Smooth muscle cell (in vitro differentiated cells): ENCODE measurements around the gene KPNA6. TPM values are rescaled to one million over a fixed set of nuclear protein-coding genes. Genes with fewer than 3 reads are reported as not detected.

ENCODE experiments used
- DNase-seq: peaks from one replicate; lab custom pipeline; 2025; ENCODE audit not compliant: unreplicated experiment; lab: John Stamatoyannopoulos, UW
- H2AFZ ChIP-seq: fragments of 200-600 bp; sonication (generic); 2 replicates; pipeline ENCODE4 v1.6.0; 2016; ENCODE audit warnings: antibody characterized with exemption, low read depth, mild to moderate bottlenecking
- H3F3A ChIP-seq: fragments of 200-600 bp; sonication (generic); 2 replicates; pipeline ENCODE4 v1.6.0; 2017; ENCODE audit warnings: antibody characterized with exemption, low read depth
- H3K27ac ChIP-seq: fragments of 200-600 bp; sonication (generic); 2 replicates; pipeline ENCODE4 v1.5.1; 2016; ENCODE audit warnings: low read depth, mild to moderate bottlenecking
- H3K27me3 ChIP-seq: fragments of 200-600 bp; sonication (generic); 2 replicates; pipeline ENCODE4 v1.6.1; 2016; ENCODE audit warnings: low read depth, mild to moderate bottlenecking
- H3K36me3 ChIP-seq: fragments of 200-600 bp; sonication (generic); 2 replicates; pipeline ENCODE4 v1.5.1; 2016; ENCODE audit warnings: low read depth
- H3K4me1 ChIP-seq: fragments of 200-600 bp; sonication (generic); 2 replicates; pipeline ENCODE4 v1.5.1; 2016; ENCODE audit warnings: low read depth
- H3K4me2 ChIP-seq: fragments of 200-600 bp; sonication (generic); 2 replicates; pipeline ENCODE4 v1.6.0; 2016; ENCODE audit warnings: mild to moderate bottlenecking
- H3K4me3 ChIP-seq: fragments of 200-600 bp; sonication (generic); 2 replicates; pipeline ENCODE4 v1.5.1; 2016; ENCODE audit warnings: mild to moderate bottlenecking
- H3K79me2 ChIP-seq: fragments of 200-600 bp; sonication (generic); 2 replicates; pipeline ENCODE4 v1.6.0; 2016; ENCODE audit warnings: low read depth, mild to moderate bottlenecking
- H3K9ac ChIP-seq: fragments of 200-600 bp; sonication (generic); 2 replicates; pipeline ENCODE4 v1.6.0; 2016; ENCODE audit warnings: low read depth
- H3K9me3 ChIP-seq: fragments of 200-600 bp; sonication (generic); replicated peaks from 2 replicates; pipeline ENCODE4 v1.5.1; 2016; ENCODE audit warnings: low read depth
- H4K20me1 ChIP-seq: fragments of 200-600 bp; sonication (generic); 2 replicates; pipeline ENCODE4 v1.6.0; 2016; ENCODE audit warnings: low read depth
- WGBS: methylation state at CpG from one replicate; pipeline ENCODE4 v1.1.7; 2016; ENCODE audit warnings: low lambda C conversion rate; 5-methylcytosine and 5-hydroxymethylcytosine counted together
- polyA plus RNA-seq: library from polyadenylated mRNA; unstranded; fragments of >200 nt; fragmentation: Nextera tagmentation; extraction: Ambion mirVana; gene quantifications from 2 replicates; pipeline ENCODE4 v1.2.1, GENCODE V29; 2016
- total RNA-seq: library from RNA; depleted of rRNA; stranded (reverse); fragments of >200 nt; gene quantifications from 2 replicates; pipeline ENCODE4 v1.2.3, GENCODE V29; 2014
- TF ChIP-seq, protein P1 (sequence below): fragments of 200-600 bp; sonication (generic); IDR thresholded peaks from 2 replicates; pipeline ENCODE4 v1.5.1; 2017; ENCODE audit warnings: borderline replicate concordance, mild to moderate bottlenecking, antibody characterized with exemption; ENCODE audit not compliant: insufficient read depth, poor library complexity, severe bottlenecking

KPNA6 gene
- total and polyA plus RNA-seq, 2 experiments from 2014 or later, result 29.1 to 35.8 TPM

DNA sequence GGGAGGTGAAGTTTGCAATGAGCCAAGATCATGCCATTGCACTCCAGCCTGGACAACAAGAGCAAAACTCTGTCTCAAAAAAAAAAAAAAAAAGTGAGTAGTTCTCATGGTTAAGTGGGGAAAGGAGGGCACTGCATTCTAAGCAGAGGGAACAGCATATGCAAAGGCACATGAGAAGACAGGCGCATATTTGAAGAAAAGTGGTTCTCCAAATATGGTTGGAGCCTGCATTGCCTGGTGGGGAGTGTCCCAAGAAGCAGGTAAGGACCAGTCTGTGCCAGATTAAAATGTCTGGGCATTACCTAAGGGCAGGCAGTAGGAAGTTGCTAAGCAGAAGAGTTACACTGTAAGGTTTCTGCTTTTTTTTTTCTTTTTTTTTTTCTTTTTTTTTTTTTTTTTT is 2.5 kb upstream of the KPNA6 start:
- Histone ChIP-seq H3K79me2 (peaks cover 22% of the 10 kb centered on the region), H3K4me3 (no peak overlapping the region), H3K27ac (no peak overlapping the region), H3K9me3 (no peaks in the 10 kb centered on the region), H3F3A (no peaks in the 10 kb centered on the region), H3K4me2 (no peak overlapping the region), H3K36me3 (no peaks in the 10 kb centered on the region), H3K9ac (no peak overlapping the region), H3K4me1 (peaks cover 3% of the 10 kb centered on the region), H4K20me1 (peaks cover 20% of the 10 kb centered on the region), H2AFZ (no peak overlapping the region), H3K27me3 (no peaks in the 10 kb centered on the region)
- DNase-seq, result no peak
- TF ChIP-seq, protein P1, sequence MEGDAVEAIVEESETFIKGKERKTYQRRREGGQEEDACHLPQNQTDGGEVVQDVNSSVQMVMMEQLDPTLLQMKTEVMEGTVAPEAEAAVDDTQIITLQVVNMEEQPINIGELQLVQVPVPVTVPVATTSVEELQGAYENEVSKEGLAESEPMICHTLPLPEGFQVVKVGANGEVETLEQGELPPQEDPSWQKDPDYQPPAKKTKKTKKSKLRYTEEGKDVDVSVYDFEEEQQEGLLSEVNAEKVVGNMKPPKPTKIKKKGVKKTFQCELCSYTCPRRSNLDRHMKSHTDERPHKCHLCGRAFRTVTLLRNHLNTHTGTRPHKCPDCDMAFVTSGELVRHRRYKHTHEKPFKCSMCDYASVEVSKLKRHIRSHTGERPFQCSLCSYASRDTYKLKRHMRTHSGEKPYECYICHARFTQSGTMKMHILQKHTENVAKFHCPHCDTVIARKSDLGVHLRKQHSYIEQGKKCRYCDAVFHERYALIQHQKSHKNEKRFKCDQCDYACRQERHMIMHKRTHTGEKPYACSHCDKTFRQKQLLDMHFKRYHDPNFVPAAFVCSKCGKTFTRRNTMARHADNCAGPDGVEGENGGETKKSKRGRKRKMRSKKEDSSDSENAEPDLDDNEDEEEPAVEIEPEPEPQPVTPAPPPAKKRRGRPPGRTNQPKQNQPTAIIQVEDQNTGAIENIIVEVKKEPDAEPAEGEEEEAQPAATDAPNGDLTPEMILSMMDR, result no peak
- 100% methylated on average over 1 of the region's 1 CpG for whole genome bisulfite sequencing

DNA sequence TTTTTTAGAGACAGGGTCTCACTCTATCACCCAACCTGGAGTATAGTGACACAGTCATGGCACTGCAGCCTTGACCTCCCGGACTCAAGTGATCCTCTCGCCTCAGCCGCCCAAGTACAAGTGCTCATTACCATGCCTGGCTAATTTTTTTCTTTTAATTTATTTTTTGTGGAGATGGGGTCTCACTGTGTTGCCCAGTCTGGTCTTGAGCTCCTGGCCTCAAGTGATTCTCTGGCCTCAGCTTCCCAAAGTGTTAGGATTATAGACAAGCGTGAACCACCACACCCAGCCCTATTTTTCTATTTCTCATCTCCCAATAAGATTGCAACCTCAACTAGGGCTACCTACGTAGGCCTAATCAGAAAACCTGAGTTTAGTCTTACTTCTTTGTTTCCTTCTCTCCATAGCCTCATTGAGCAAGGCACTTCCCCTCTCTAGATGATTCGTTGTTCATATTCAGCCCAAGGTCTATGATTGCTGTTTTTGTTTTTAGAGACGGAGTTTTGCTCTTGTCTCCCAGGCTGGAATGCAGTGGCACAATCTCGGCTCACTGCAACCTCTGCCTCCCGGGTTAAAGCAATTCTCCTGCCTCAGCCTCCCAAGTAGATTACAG is 1.1 kb upstream of the KPNA6 start:
- H4K20me1 ChIP-seq, result peaks cover 34% of the 10 kb centered on the region
- WGBS, result 90% methylated on average over 9 of the region's 9 CpGs

DNA sequence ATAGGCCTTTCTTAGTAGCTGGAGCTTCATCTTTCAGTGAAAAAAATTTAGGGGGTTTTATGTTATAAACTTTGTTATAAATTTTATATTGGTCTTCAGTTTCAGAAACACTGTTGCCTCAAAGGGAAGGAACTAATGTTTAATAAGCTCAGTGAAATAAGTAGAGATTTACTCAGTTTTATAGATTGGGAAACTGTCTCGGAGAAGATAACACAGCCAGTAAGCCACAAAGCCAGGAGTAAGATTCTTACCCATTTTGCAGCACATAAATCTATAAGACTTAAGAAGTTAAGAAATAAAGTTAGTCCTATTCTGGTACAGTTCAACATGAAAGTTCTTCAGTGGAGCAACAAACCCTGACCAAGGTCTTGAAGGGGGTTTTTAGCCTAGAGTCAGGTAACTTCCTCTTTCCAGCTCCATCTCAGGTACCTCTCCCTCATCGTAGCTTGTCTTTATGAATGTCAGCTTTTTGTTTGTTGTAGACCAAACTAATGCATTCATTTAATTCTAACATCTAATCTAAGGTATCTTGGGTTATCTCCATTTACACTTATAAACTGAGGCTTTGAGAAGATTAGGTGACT is 3.3 kb downstream of the KPNA6 start:
- H3K9ac ChIP-seq, result no peak overlapping the region
- H3K4me2 ChIP-seq, result no peak overlapping the region
- H3K79me2 ChIP-seq, result peaks cover 80% of the 10 kb centered on the region
- H2AFZ ChIP-seq, result no peak overlapping the region
- peaks cover 3% of the 10 kb centered on the region for H3K4me1 ChIP-seq
- H3F3A ChIP-seq, result no peaks in the 10 kb centered on the region
- no peak overlapping the region for H3K27ac ChIP-seq
- H4K20me1 ChIP-seq, result peaks cover 78% of the 10 kb centered on the region
- no peaks in the 10 kb centered on the region for H3K27me3 ChIP-seq
- H3K4me3 ChIP-seq, result no peak overlapping the region
- no peaks in the 10 kb centered on the region for H3K9me3 ChIP-seq
- 78% methylated on average over 2 of the region's 2 CpGs for WGBS
- DNase-seq, result no peak
- TF ChIP-seq, protein P1, result no peak
- H3K36me3 ChIP-seq, result no peaks in the 10 kb centered on the region

More for the DNA sequence above, 1.1 kb upstream of the KPNA6 start:
- peaks cover 3% of the 10 kb centered on the region for H3K4me1 ChIP-seq
- no peak overlapping the region for H3K9ac ChIP-seq
- TF ChIP-seq, protein P1, result no peak
- H3K4me2 ChIP-seq, result no peak overlapping the region
- no peak for DNase-seq
- no peaks in the 10 kb centered on the region for H3K36me3 ChIP-seq
- no peak overlapping the region for H3K27ac ChIP-seq
- no peaks in the 10 kb centered on the region for H3F3A ChIP-seq
- H3K79me2 ChIP-seq, result peaks cover 36% of the 10 kb centered on the region
- peak overlapping the region; percentile 54 for H2AFZ ChIP-seq
- H3K27me3 ChIP-seq, result no peaks in the 10 kb centered on the region
- no peaks in the 10 kb centered on the region for H3K9me3 ChIP-seq
- no peak overlapping the region for H3K4me3 ChIP-seq

DNA sequence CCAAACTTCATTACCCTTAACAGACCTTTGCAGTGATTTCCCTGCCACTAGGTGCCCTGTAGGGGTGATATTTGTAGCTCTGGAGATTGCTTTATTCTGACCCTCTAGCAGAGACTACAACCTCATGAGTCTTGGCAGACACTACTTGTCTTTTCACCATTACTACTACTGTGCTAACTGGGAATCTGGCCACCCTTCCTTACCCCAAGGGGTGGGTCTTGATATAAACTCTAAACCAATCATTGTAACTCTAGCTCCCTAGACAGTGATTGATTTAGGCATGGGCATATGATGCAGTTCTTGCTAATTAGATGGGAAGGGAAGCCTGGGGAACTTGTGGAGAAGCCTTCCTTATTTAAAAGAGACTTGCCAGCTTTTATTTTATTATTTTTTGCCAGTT is 3.9 kb downstream of the KPNA6 start:
- no peaks in the 10 kb centered on the region for H3K9me3 ChIP-seq
- no peaks in the 10 kb centered on the region for H3K27me3 ChIP-seq
- H3K36me3 ChIP-seq, result no peaks in the 10 kb centered on the region
- no peaks in the 10 kb centered on the region for H3F3A ChIP-seq
- no peak overlapping the region for H2AFZ ChIP-seq
- no peak for DNase-seq
- H3K27ac ChIP-seq, result no peak overlapping the region
- no peak overlapping the region for H3K9ac ChIP-seq
- TF ChIP-seq, protein P1, result no peak
- peaks cover 85% of the 10 kb centered on the region for H4K20me1 ChIP-seq
- H3K79me2 ChIP-seq, result peaks cover 86% of the 10 kb centered on the region
- H3K4me3 ChIP-seq, result no peak overlapping the region
- no peak overlapping the region for H3K4me2 ChIP-seq
- peaks cover 3% of the 10 kb centered on the region for H3K4me1 ChIP-seq
